HG03442 (cell line): Measurements from ENCODE around the gene KISS1.

Source experiments
- ATAC-seq: cut with Tn5 transposase; IDR thresholded peaks from one replicate; pipeline ENCODE4 v1.9.1; 2021; ENCODE audit warnings: mild to moderate bottlenecking, moderate library complexity; ENCODE audit not compliant: unreplicated experiment

The KISS1 gene

GRCh38 chr1:204219971-204220616 lies 23.8 kb upstream of the KISS1 start:
- ATAC-seq: no peak

DNA sequence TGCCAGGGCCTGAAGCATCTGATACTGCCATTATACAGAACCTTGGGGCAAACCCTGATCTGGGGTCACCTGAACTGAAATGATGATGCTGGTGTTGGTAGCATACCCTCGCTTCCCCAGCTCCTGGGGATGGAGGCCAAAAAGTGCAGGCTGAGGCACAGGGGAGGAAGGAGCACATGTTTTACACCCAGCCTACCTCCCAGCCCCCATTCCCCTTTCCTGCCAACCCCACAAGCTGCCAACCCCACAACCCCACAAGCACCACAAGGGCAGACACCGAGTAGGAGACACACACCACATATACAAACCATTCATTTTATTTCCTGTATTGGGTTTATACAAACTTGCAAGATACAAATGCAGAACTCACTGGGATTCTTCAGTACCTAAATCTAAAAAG lies 22.3 kb upstream of the KISS1 start:
- no peak for ATAC-seq

DNA sequence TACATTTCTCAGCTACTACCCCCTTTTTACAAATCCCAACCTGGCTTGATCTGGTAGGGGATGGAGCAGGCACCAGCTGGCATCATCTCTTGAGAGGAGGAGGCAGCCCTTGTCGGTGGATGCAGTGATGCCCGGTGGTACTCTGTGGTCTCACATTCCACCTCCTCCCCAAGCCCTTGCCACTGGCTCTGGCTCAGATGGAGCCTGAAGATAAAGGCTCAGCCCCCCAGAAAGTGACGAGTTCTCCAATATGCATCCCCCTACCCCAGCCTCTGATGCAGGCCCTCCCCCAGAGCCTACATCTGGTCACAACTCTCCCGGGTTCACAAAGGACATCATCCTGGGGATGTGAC lies 21.3 kb upstream of the KISS1 start:
- no peak for ATAC-seq

DNA sequence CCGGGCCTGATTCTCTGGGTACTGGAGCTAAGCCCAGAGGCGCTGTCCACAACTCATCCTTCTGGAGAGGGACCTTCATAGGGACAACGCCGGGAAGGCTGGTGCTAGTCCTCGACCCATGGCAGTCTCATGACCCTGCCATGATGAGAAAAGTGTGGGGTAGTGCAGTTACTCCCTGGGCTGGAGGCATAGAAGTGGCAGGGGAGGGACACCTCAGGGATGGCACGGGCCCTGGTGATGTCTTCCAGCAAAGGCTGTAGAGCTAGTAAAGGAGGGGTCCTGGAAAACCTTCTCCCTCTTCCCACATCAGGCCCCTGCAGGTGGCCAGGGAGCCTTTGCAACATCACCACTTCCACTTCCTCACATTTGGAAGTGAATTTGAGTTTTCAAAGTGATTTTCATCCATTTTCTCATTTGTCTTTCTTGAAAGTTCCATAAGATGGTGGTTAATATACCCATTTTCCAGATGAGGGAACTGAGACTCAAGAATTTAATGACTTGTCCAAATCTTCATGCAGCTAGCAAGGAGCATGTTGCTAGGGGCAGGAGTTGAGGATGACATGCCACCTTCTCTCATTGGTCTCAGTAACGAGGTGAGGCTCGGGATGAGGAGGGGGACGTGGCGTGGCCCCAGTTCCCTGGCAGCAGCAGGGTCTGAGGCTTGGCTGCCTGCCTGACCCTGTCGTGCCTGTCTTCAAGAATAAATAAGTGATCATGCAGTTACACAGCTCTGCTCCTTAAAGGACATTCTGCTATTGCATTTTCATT lies 20.8 kb upstream of the KISS1 start:
- no peak for ATAC-seq

DNA sequence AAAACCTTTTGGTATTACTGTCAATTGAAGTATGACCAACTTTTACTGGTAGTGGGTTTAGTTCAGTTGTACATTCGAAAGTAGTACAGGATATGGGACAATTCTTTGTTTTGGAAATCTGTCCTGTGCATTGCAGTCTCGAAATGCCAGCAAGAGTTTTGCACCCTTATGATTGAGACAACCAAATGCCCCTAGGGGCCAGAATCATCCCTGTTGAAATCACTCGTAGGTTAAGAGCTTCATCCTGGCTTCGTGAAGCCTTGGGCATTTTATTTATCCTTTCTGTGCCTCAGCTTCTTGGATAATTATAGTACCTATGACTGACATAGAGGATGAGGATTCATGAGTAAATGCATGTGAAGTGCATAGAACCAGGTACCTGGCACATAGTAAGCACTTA lies 19.9 kb upstream of the KISS1 start:
- no peak for ATAC-seq

GRCh38 chr1:204213668-204214662 lies 17.7 kb upstream of the KISS1 start, which contains the start of gene GOLT1A:
Gene GOLT1A (minus strand): TSS chr1:204213988. CDS start chr1:204213906, 82 bp downstream.
- ATAC-seq: peak; percentile 39

DNA sequence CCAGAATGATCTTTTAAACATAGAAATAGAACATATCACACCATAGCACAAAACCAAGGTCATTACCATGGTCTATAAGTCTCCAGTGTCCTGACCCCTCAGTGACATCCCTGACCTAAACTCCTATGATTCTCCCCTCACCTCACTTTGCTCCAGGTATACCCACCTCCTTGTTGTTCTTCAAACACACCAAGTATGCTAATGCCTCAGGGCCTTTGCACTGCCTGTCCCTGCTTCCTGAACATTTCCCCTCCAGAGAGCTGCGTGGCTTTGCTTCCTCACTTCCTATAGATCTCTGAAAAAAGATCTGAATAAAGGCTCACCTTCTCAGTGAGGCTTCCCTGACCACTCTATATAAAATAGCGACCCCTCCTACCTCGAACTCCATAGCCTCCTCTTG lies 16.4 kb upstream of the KISS1 start:
- no peak for ATAC-seq

DNA sequence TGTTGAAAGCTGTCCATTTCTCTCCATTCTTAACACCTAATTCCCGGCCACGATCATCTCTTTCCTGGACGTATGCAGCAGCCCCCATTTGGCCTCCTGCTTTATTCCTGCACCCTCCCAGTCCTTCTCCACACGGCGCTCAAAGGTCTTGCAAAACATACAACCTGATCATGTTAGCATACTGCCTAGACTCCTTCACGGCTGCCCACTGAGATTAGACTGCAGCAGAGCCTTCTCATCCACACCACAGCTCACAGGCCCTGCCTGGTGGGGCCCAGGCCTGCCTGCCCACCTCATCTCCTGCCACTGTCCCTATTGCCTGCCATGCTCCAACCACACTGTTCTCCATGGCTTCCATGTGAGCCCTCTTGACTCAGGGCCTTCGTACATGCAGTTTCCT lies 14.8 kb upstream of the KISS1 start:
- no peak for ATAC-seq

GRCh38 chr1:204207136-204207616 lies 10.9 kb upstream of the KISS1 start:
- no peak for ATAC-seq

DNA sequence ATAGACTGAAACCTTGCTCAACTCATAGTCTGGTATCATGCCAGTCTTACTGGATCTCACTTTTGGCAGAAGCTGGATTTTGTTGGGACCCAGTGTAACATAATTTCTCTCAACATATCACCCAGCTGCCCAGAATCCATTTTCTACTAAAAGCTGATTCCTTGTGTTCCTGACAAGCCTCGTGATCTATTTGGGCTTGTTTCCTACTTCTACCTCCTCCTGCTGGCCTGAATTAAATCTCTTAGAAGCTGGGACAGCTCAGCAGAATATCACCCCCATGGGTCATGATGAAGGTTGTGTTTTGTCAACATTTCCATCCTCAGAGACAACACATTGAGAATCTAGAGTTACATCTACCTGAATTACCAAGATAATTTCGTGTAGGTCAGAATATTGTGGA lies 9.8 kb upstream of the KISS1 start:
- no peak for ATAC-seq

DNA sequence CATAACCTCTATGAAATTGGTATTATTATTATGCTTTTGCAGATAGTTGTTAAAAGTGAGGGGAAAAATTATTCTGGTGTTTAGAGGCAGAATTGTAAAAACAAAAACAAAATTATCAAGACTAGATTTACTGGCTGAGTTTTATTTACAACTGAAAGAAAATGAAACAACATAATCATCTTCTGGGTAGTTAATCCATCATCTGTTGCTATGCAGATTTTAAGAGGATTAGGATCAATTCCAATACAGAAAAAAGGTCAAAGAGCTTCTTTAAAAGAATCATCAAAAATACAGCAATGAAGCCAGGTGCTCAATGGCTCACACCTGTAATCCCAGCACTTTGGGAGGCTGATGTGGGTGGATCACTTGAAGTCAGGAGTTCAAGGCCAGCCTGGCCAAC lies 9.2 kb upstream of the KISS1 start:
- no peak for ATAC-seq

DNA sequence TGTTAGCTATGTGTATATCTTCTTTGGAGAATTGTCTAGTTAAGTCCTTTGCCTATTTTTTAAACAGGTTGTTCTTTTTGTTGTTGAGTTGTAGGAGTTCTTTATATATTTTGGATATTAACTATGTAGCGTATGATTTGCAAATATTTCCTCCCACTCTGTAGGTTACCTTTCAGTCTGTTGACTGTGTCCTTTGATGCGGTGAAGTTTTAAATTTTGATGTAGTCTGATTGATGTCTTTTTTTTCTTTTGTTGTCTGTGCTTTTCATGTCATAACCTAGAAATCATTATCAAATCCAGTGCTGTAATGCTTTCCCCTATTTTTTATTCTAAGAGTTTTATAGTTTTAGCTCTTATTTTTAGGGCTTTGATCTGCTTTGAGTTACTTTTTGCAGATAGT lies 8.7 kb upstream of the KISS1 start:
- no peak for ATAC-seq

GRCh38 chr1:204203206-204203767 lies 7.0 kb upstream of the KISS1 start:
- no peak for ATAC-seq

DNA sequence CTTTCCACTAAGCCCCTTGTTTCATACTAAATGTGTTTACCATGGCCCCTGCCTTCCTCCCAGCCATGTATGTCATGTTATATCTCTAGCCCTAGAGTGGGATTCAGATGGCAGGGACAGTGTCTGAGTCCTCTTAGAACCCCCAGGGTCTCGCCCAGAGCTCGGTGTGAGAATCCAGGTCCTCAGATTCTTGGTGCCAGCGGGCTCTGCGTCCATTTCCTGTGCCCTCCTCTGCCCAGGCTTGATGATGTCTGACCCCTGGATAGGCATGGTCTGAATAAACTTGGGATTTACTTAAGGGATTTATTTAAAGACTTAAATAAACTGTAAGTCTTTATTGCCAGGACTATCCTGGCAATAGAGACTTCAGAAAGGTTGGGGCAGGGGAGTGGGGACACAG lies 6.2 kb upstream of the KISS1 start:
- ATAC-seq: no peak

- ATAC-seq: no peak
Observed at GRCh38 chr1:204201348-204202040, 5.2 kb upstream of the KISS1 start.

DNA sequence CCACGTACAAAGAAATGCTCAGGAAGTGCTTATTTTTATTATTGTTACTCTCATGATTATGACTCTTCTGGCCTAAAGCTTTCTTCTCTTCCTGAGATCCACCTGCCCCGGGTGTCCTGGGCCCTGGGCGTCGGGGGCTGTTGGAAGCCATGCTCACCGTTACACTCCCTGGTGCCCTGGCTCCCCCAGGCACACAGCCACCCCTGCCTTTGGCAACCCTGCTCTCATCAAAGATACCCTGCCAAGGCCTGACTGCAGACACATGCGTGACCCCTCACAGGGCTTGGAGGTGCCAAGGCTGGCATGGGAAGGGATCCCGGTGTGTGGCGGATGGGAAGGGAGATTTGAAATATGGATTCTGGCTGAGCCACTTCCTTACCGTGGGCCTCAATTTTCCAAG lies 3.3 kb upstream of the KISS1 start:
- no peak for ATAC-seq

GRCh38 chr1:204198348-204199340 lies 2.4 kb upstream of the KISS1 start:
- no peak for ATAC-seq

DNA sequence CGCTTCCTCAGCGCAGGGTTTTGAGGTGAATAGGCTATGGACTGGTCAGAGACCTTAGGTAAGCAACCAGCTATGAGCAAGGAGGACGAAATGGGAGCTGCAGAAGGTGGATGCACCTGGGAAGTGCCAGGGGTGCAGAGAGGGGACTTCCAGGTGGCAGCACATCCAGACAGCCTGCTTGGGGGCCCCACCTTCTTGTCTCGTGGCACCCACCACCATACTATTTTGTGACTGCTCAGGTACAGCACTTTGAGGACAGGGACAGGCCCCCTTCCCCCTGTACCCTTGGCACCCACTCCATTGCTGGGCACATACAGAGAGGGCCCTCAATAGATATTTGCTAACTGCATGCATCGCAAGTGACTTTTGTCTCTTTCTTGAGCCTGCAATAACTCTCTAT lies 777 bp upstream of the KISS1 start:
- ATAC-seq: no peak

DNA sequence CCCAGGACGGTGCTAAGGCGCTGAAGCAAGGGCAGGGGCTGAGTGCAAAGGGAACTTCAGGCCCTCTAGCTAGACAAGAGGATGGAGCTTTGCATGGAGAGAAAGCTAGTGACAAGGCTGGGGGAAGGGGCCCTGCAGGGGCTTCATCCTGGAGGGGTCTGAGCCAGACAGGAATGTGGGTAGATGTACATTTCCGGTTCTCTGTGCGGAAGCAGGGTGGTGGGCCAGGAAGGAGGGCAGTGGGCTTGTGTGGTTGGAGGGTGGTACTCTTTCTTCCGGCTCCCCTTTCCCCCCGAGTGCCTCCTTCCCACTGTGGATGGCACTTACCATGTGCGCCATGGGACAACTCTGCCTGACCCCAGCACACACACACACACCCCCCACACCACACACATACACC lies 1.5 kb downstream of the KISS1 start:
- ATAC-seq: no peak
